ENCODE measurements around the gene PLXNA4.

- TF ChIP-seq CTCF (IDR thresholded peaks at IDR 0.05; ENCODE audit: low read depth, low read length, missing input control) (no peak), YY1 (IDR thresholded peaks at IDR 0.05) (no peak), RAD21 (IDR thresholded peaks at IDR 0.05) (no peak), ATF3 (IDR thresholded peaks at IDR 0.05) (no peak)
Observed at GRCh38 chr7:132106491-132106890, 469.8 kb downstream of the PLXNA4 start.
